Measurements from ENCODE around the gene EML6. TPM values are rescaled to one million over a fixed set of nuclear protein-coding genes. Genes with fewer than 3 reads are reported as not detected.

EML6 gene
- total RNA-seq, 1 experiment from 2014 or later: 5.2 TPM

GRCh38 chr2:54859997-54860701, 136.7 kb downstream of the EML6 start:
- no peaks in the 10 kb centered on the region for H3K9me3 Mint-ChIP-seq (ENCODE audit: unreplicated experiment)
- peaks cover 13% of the 10 kb centered on the region for H3K4me1 ChIP-seq
- no peaks in the 10 kb centered on the region; the same call in 1 of the 2 replicates for H3K36me3 ChIP-seq (ENCODE audit: control insufficient read depth, insufficient read depth, low read length)
- H3K4me3 ChIP-seq (ENCODE audit: low read depth, low read length): no peak overlapping the region
- H3K9me3 ChIP-seq: no peaks in the 10 kb centered on the region
- H3K27me3 ChIP-seq (replicated peaks; ENCODE audit: control insufficient read depth, insufficient read depth, low read length): no peaks in the 10 kb centered on the region
- no peak for DNase-seq
- no TSS peak for BruUV-seq (replicated peaks)
- TF ChIP-seq CTCF (IDR thresholded peaks at IDR 0.05; ENCODE audit: insufficient read depth in 1 of 2, low read depth in 1 of 2, low read length in 1 of 2, severe bottlenecking in 1 of 2, unreplicated experiment in 1 of 2): no peak
- H3K4me1 Mint-ChIP-seq (ENCODE audit: low read depth, unreplicated experiment): peaks cover 13% of the 10 kb centered on the region
- ChIA-PET POLR2A (no interaction called here), CTCF (interaction anchor here (1.3 to 1.9 kb wide), 2 partner anchors 13 to 21 kb away, joined by 4 to 5 read pairs; no protein-coding TSS in a partner anchor)
- no peaks in the 10 kb centered on the region for H3K27me3 Mint-ChIP-seq (ENCODE audit: insufficient read depth, unreplicated experiment)
- no peak overlapping the region for H3K4me3 Mint-ChIP-seq (ENCODE audit: unreplicated experiment)
- H3K27ac Mint-ChIP-seq (ENCODE audit: unreplicated experiment): no peak overlapping the region
- no peaks in the 10 kb centered on the region for H3K36me3 Mint-ChIP-seq (ENCODE audit: insufficient read depth, unreplicated experiment)
- intact Hi-C loops (cut with micrococcal nuclease; ENCODE audit: unreplicated experiment): no loop called here

- H3K36me3 ChIP-seq (ENCODE audit: control insufficient read depth, insufficient read depth, low read length): no peaks in the 10 kb centered on the region; the same call in 1 of the 2 replicates
- no peaks in the 10 kb centered on the region for H3K36me3 Mint-ChIP-seq (ENCODE audit: insufficient read depth, unreplicated experiment)
- no peaks in the 10 kb centered on the region for H3K27me3 ChIP-seq (replicated peaks; ENCODE audit: control insufficient read depth, insufficient read depth, low read length)
- H3K27me3 Mint-ChIP-seq (ENCODE audit: insufficient read depth, unreplicated experiment): no peaks in the 10 kb centered on the region
- intact Hi-C loops (cut with micrococcal nuclease; ENCODE audit: unreplicated experiment): no loop called here
- H3K4me3 Mint-ChIP-seq (ENCODE audit: unreplicated experiment): no peak overlapping the region
- H3K4me1 ChIP-seq: peaks cover 13% of the 10 kb centered on the region
- no peak for TF ChIP-seq CTCF (IDR thresholded peaks at IDR 0.05; ENCODE audit: insufficient read depth in 1 of 2, low read depth in 1 of 2, low read length in 1 of 2, severe bottlenecking in 1 of 2, unreplicated experiment in 1 of 2)
- POLR2A ChIA-PET: no interaction called here
- no peaks in the 10 kb centered on the region for H3K9me3 ChIP-seq
- no peak for DNase-seq
- H3K27ac Mint-ChIP-seq (ENCODE audit: unreplicated experiment): no peak overlapping the region
- CTCF ChIA-PET: no interaction called here
- H3K4me1 Mint-ChIP-seq (ENCODE audit: low read depth, unreplicated experiment): peaks cover 13% of the 10 kb centered on the region
- BruUV-seq (replicated peaks): no TSS peak
- no peaks in the 10 kb centered on the region for H3K9me3 Mint-ChIP-seq (ENCODE audit: unreplicated experiment)
- no peak overlapping the region for H3K4me3 ChIP-seq (ENCODE audit: low read depth, low read length)
Measured at GRCh38 chr2:54862229-54862628, 138.8 kb downstream of the EML6 start.

- H3K36me3 Mint-ChIP-seq (ENCODE audit: insufficient read depth, unreplicated experiment): no peaks in the 10 kb centered on the region
- peaks cover 8% of the 10 kb centered on the region for H3K4me1 Mint-ChIP-seq (ENCODE audit: low read depth, unreplicated experiment)
- no peaks in the 10 kb centered on the region for H3K9me3 ChIP-seq
- BruUV-seq (replicated peaks): no TSS peak
- no peak overlapping the region for H3K4me3 ChIP-seq (ENCODE audit: low read depth, low read length)
- no peak overlapping the region for H3K27ac Mint-ChIP-seq (ENCODE audit: unreplicated experiment)
- no peaks in the 10 kb centered on the region for H3K9me3 Mint-ChIP-seq (ENCODE audit: unreplicated experiment)
- no peak for TF ChIP-seq CTCF (IDR thresholded peaks at IDR 0.05; ENCODE audit: insufficient read depth in 1 of 2, low read depth in 1 of 2, low read length in 1 of 2, severe bottlenecking in 1 of 2, unreplicated experiment in 1 of 2)
- DNase-seq: no peak
- no peaks in the 10 kb centered on the region for H3K27me3 ChIP-seq (replicated peaks; ENCODE audit: control insufficient read depth, insufficient read depth, low read length)
- intact Hi-C loops (cut with micrococcal nuclease; ENCODE audit: unreplicated experiment): no loop called here
- CTCF ChIA-PET: no interaction called here
- H3K4me3 Mint-ChIP-seq (ENCODE audit: unreplicated experiment): no peak overlapping the region
- H3K27me3 Mint-ChIP-seq (ENCODE audit: insufficient read depth, unreplicated experiment): no peaks in the 10 kb centered on the region
- H3K4me1 ChIP-seq: peaks cover 9% of the 10 kb centered on the region
- no peaks in the 10 kb centered on the region for H3K36me3 ChIP-seq (ENCODE audit: control insufficient read depth, insufficient read depth, low read length)
- POLR2A ChIA-PET: no interaction called here
Measured at GRCh38 chr2:54862742-54863141, 139.3 kb downstream of the EML6 start.

Measured in Caco-2 (cell line).